IMR-90 (cell line): ENCODE results near the gene YBX1. TPM values are rescaled to one million over a fixed set of nuclear protein-coding genes. Genes with fewer than 3 reads are reported as not detected.

Source experiments
- ATAC-seq: fragments of 200-7000 bp; cut with Tn5 transposase; 2 replicates; pipeline ENCODE4 v1.9.1; 2020; ENCODE audit warnings: low read depth, mild to moderate bottlenecking, moderate library complexity
- BruUV-seq: library from RNA; stranded (reverse); fragments of 400-500 nt; replicated peaks from 2 replicates; lab custom pipeline; 2021; lab: Mats Ljungman, UMichigan
- CTCF ChIA-PET: fragments of 300-600 bp; formaldehyde crosslinking; extraction: SDS; loops from one replicate; lab custom pipeline; 2021; ENCODE audit warnings: antibody characterized with exemption; lab: Yijun Ruan, JAX
- POLR2A ChIA-PET: fragments of 300-600 bp; sonication (Branson Sonifier 250); formaldehyde crosslinking; loops from one replicate; lab custom pipeline; 2022; ENCODE audit warnings: antibody characterized with exemption; ENCODE audit not compliant: unreplicated experiment; lab: Charles Lee
- DNase-seq: peaks from one replicate; pipeline ENCODE4 v3.0.0; 2013
- H2AFZ ChIP-seq: replicated peaks from 2 replicates; pipeline ENCODE3; 2013; ENCODE audit warnings: low read length, mild to moderate bottlenecking; ENCODE audit not compliant: poor library complexity
- H2AK5ac ChIP-seq: 2 replicates; pipeline ENCODE4 v1.6.1; 2013; ENCODE audit warnings: low read depth, low read length, inconsistent platforms
- H2AK9ac ChIP-seq: replicated peaks from 2 replicates; pipeline ENCODE3; 2013; ENCODE audit warnings: mild to moderate bottlenecking, low read depth, low read length, moderate library complexity; ENCODE audit not compliant: poor library complexity
- H2BK120ac ChIP-seq: 2 replicates; pipeline ENCODE4 v1.6.1; 2013; ENCODE audit warnings: low read depth, low read length, inconsistent platforms
- H2BK15ac ChIP-seq: 3 replicates; pipeline ENCODE4 v1.6.1; 2013; ENCODE audit warnings: low read depth, low read length, inconsistent platforms
- H2BK20ac ChIP-seq: 2 replicates; pipeline ENCODE4 v1.6.1; 2013; ENCODE audit warnings: low read depth, mild to moderate bottlenecking, inconsistent platforms, low read length, moderate library complexity
- H2BK5ac ChIP-seq: 2 replicates; pipeline ENCODE4 v1.6.1; 2013; ENCODE audit warnings: mild to moderate bottlenecking, low read depth, low read length, inconsistent platforms; ENCODE audit not compliant: poor library complexity, severe bottlenecking
- H3K14ac ChIP-seq: replicated peaks from 2 replicates; pipeline ENCODE4 v1.6.1; 2013; ENCODE audit warnings: low read depth, low read length, inconsistent platforms
- H3K18ac ChIP-seq: 2 replicates; pipeline ENCODE4 v1.6.1; 2013; ENCODE audit warnings: low read depth, low read length, control low read depth
- H3K23ac ChIP-seq: 2 replicates; pipeline ENCODE4 v1.6.1; 2013; ENCODE audit warnings: low read depth, low read length, inconsistent platforms
- H3K27ac ChIP-seq: 2 replicates; pipeline ENCODE4 v1.5.1; 2013; ENCODE audit warnings: mild to moderate bottlenecking, control low read depth, low read length; ENCODE audit not compliant: insufficient read depth
- H3K27me3 ChIP-seq: 2 replicates; pipeline ENCODE4 v1.6.1; 2013; ENCODE audit warnings: low read length; ENCODE audit not compliant: control insufficient read depth, insufficient read depth
- H3K36me3 ChIP-seq: 2 replicates; pipeline ENCODE4 v1.6.1; 2013; ENCODE audit warnings: low read length, mixed read lengths; ENCODE audit not compliant: control insufficient read depth, insufficient read depth
- H3K4ac ChIP-seq: 2 replicates; pipeline ENCODE4 v1.6.1; 2013; ENCODE audit warnings: low read depth, low read length, inconsistent platforms
- H3K4me1 ChIP-seq: 2 replicates; pipeline ENCODE4 v1.6.1; 2013; ENCODE audit warnings: low read length, mixed read lengths; ENCODE audit not compliant: control insufficient read depth, insufficient read depth
- H3K4me2 ChIP-seq: 2 replicates; pipeline ENCODE4 v1.6.1; 2013; ENCODE audit warnings: low read depth, mild to moderate bottlenecking, control low read depth, low read length, moderate library complexity
- H3K4me3 ChIP-seq: 2 replicates; pipeline ENCODE4 v1.5.1; 2013; ENCODE audit warnings: low read depth, mild to moderate bottlenecking, control low read depth, low read length, moderate library complexity; ENCODE audit not compliant: insufficient read depth
- H3K56ac ChIP-seq: 2 replicates; pipeline ENCODE4 v1.6.1; 2013; ENCODE audit warnings: low read length, inconsistent platforms; ENCODE audit not compliant: insufficient read depth; ENCODE audit errors: extremely low read depth
- H3K79me1 ChIP-seq, 2 experiments: 2 replicates each; pipeline ENCODE4 v1.6.1; 2013; ENCODE audit warnings: low read length in 2 of 2, inconsistent platforms in 1 of 2, low read depth in 1 of 2
- H3K9ac ChIP-seq: 2 replicates; pipeline ENCODE4 v1.6.1; 2013; ENCODE audit warnings: low read depth, low read length, control low read depth
- H3K9me1 ChIP-seq: 2 replicates; pipeline ENCODE4 v1.6.1; 2013; ENCODE audit warnings: low read length, inconsistent platforms; ENCODE audit not compliant: insufficient read depth
- H3K9me3 ChIP-seq: 2 replicates; pipeline ENCODE4 v1.6.1; 2013; ENCODE audit warnings: low read length; ENCODE audit not compliant: control insufficient read depth, insufficient read depth
- H4K20me1 ChIP-seq: 2 replicates; pipeline ENCODE4 v1.6.1; 2013; ENCODE audit warnings: low read length, inconsistent platforms; ENCODE audit not compliant: insufficient read depth
- H4K5ac ChIP-seq: 2 replicates; pipeline ENCODE4 v1.6.1; 2013; ENCODE audit warnings: mild to moderate bottlenecking, low read depth, low read length, control low read depth
- H4K8ac ChIP-seq, 2 experiments: 2 replicates each; pipeline ENCODE4 v1.6.1; 2013; ENCODE audit warnings: low read depth in 2 of 2, low read length in 2 of 2, control low read depth in 1 of 2, inconsistent platforms in 1 of 2
- H4K91ac ChIP-seq: 2 replicates; pipeline ENCODE4 v1.6.1; 2013; ENCODE audit warnings: low read depth, low read length, inconsistent platforms; ENCODE audit not compliant: insufficient read depth
- FOS ChIP-seq: fragments of 150-350 bp; IDR thresholded peaks from 2 replicates; pipeline ENCODE4 v1.6.1; 2016; ENCODE audit warnings: low read depth, low read length
- MAZ ChIP-seq: IDR thresholded peaks from 2 replicates; pipeline ENCODE4 v1.6.1; 2012; ENCODE audit warnings: low read depth, mild to moderate bottlenecking, low read length, improper control_type of control experiment, moderate library complexity, borderline replicate concordance
- NFE2L2 ChIP-seq: fragments of 150-350 bp; IDR thresholded peaks from 2 replicates; pipeline ENCODE4 v1.6.1; 2016; ENCODE audit warnings: low read depth, mild to moderate bottlenecking, low read length
- POLR2A ChIP-seq: IDR thresholded peaks from 2 replicates; pipeline ENCODE4 v1.6.1; 2012; ENCODE audit warnings: mild to moderate bottlenecking, low read depth, low read length
- WGBS, 2 experiments: methylation state at CpG; one replicate each; pipeline versions ENCODE4 v1.1.5 to v1.1.7; 2013; ENCODE audit warnings: missing lambda C conversion rate in 2 of 2; ENCODE audit not compliant: insufficient read length in 1 of 2; ENCODE audit errors: extremely low coverage in 2 of 2; 5-methylcytosine and 5-hydroxymethylcytosine counted together
- dilution Hi-C: fragments of 300-500 bp; cut with HindIII; formaldehyde crosslinking; loops from one replicate; pipeline ENCODE4 v1.14.3; 2018; ENCODE audit warnings: low sequenced_read_pairs; ENCODE audit not compliant: unreplicated experiment
- in situ Hi-C: fragments of 300-500 bp; cut with MboI; formaldehyde crosslinking; loops from 3 replicates; pipeline ENCODE4 v1.14.3; 2019; ENCODE audit warnings: low sequenced_read_pairs, inconsistent platforms, mixed read lengths
- intact Hi-C: fragments of 100-400 bp; cut with micrococcal nuclease; formaldehyde crosslinking; loops from 2 replicates; pipeline ENCODE4 v1.10.0; 2022
- polyA plus RNA-seq, 3 experiments: library from polyadenylated mRNA; depleted of rRNA; stranded (reverse); fragments of >200 nt; gene quantifications; 2 replicates each; pipeline ENCODE4 v1.2.3, GENCODE V29; 2012; ENCODE audit warnings: low replicate concordance in 1 of 3
- total RNA-seq: library from RNA; depleted of rRNA; stranded (reverse); fragments of >200 nt; gene quantifications from 2 replicates; pipeline ENCODE4 v1.2.3, GENCODE V29; 2012

YBX1 gene
- total and polyA plus RNA-seq, 2 of the 4 experiments (the other 2 are of a cell fraction) = 605 to 843 TPM

- Histone ChIP-seq H2BK120ac (no peak overlapping the region), H4K91ac (no peak overlapping the region), H3K79me1 (peaks cover 0 to 5% of the 10 kb centered on the region in 2 experiments; a peak in 3 of 4 replicates), H3K27ac (no peak overlapping the region), H2AFZ (no peak overlapping the region), H3K4me3 (no peak overlapping the region), H3K4me1 (no peaks in the 10 kb centered on the region), H3K36me3 (peaks cover 47% of the 10 kb centered on the region), H2BK20ac (no peak overlapping the region), H3K4ac (no peak overlapping the region), H4K8ac (no peak overlapping the region), H3K14ac (no peak overlapping the region), H3K27me3 (no peaks in the 10 kb centered on the region), H3K23ac (no peak overlapping the region), H4K5ac (no peak overlapping the region), H3K9me3 (no peaks in the 10 kb centered on the region), H2AK9ac (peak overlapping the region; percentile 76), H3K9me1 (peaks cover 5% of the 10 kb centered on the region; the same call in 1 of the 2 replicates), H3K18ac (no peak overlapping the region), H4K20me1 (peaks cover 18% of the 10 kb centered on the region), H3K4me2 (no peak overlapping the region), H3K9ac (no peak overlapping the region), H2AK5ac (no peak overlapping the region), H2BK5ac (no peak overlapping the region), H3K56ac (no peak overlapping the region), H2BK15ac (no peak overlapping the region)
- dilution Hi-C loops (no loop called here), in situ Hi-C loops (no loop called here), intact Hi-C loops (loop anchor here (1.0 kb wide), 1 partner anchor 168 kb away; no protein-coding TSS in a partner anchor)
- DNase-seq (no peak), ATAC-seq (no peak)
- CTCF ChIA-PET = interaction anchor here (0.9 to 1.1 kb wide), 2 partner anchors 18 to 45 kb away, joined by 3 read pairs; no protein-coding TSS in a partner anchor
- no peak for TF ChIP-seq NFE2L2
- TF ChIP-seq POLR2A = no peak
- no peak for TF ChIP-seq FOS
- TF ChIP-seq MAZ = no peak
- POLR2A ChIA-PET = no interaction called here
- no TSS peak for BruUV-seq
- WGBS, 2 experiments = 97% methylated on average over 6 of the region's 12 CpGs; no CpG with 5 or more reads in 1 of the 2 experiments
These were observed 64.4 kb downstream of the YBX1 start for GRCh38 chr1:42746436-42747105.
